ENCODE data around the gene UBE2N.
"Not testable (repeated sequence)": the region's sequence is repeated elsewhere in the genome, so short reads cannot be mapped to it uniquely, and the experiment has no call there.

The UBE2N gene

GRCh38 chr12:93443576-93443975 lies 1.8 kb upstream of the UBE2N start:
- DNase-seq (ENCODE audit: low spot score): no peak

DNA sequence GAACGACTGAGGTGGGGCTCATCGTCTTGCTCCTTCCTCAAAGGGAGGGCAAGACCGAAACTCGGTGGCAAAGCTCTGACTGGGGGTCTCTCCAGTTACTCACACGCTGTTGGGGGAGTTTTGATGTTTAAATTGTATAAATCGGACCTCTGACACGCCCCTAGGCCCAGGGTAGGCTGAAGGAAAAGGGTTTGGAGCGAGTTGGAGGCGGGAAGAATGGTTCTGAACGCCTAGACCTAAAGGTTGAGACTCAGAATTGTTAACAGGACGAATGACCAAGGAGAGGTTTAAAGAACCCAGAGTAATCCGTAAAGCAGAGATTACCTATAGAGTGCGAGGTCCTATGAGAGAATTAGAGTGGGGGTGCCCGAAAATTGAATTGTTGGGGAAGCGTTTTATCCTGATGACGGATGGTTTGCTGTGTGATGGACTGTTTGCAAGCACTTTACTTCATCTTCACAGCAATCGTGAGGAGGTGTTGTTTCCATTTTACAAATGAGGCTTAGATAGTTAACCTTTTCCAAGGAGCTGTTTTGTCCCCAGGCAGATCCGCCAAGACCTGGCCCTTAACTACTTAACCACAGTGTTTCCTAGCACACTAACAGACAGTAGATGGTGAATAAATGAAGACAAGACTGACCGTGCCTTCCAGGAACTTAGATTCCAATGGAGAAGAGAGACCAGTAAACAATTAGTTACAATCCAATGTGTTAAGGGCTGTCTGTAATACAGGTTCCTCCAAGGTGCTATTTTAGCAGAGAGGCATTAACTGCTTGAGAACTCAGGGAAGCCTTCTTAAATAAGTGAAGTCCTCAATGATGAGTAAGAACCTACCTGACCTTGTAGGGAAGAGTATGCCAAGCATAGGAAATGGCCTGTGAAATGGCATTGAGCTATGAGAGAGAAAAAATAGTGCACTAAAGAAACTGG lies 929 bp upstream of the UBE2N start:
- peak; percentile 23 for DNase-seq (ENCODE audit: low spot score)

DNA sequence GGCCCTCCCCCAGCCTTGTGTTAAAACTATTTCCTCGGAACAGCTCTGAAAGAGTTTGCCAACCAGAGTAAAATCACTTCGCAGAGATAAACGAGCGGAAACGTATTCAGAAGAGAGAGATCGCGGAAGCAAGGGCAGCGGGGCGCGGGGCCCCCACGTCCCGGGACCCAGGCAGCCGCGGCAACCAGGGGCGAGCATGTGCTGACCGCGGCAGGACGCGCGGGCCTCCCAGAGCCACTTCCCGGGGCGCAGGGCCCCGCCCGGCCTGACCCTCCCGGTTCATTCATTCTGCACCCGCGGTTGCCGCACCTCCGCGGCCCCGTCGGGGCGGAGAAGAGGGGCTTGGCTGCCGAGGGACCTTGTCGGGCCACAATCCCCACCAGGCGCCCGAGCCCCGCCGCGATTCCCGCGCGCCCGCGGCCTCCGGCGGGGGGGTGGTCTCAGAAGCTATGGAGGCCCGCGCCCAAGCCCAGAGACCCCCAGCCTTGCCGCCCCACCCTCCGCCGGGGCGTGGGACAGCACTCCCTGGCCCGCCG lies 598 bp downstream of the UBE2N start:
- DNase-seq (ENCODE audit: low spot score): peak; percentile 32

- DNase-seq (ENCODE audit: low spot score): peak; percentile 73
These were observed 1.5 kb downstream of the UBE2N start for GRCh38 chr12:93440043-93440835.

DNA sequence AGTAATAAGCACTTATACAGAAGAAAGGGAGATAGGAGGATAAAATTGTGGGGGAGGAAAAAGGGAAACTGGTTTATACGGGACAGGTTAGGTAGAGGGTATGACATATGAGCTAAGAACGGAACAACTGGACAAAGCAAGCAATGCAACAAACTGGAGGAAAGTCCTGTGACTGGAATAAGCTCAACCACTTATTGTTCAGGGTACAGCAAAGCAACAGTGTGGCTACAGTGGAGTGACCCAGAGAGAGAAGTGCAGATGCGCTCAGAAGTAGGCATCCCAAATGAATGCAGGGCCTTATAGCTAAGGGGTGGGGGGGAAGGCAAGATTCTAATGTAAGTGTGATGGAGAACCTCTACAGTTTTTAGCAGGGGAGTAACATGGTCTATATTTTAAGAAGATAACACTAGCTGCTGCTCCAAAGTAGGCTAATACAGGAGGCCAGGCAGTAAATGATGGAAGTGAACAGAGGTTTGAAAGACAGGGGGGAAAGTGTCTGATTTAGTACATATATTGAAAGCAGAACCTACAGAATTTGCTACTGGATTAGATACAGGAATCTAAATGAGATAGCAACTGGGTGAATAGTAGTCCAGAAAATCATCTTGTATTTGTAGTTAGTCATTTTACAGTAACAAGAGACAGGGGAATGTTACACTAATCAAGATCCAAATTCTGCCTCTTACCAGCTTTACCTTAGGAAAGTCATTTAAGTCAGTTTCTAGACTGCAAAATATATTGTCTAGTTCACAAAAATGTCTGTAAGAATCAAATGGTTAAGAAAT lies 3.3 kb downstream of the UBE2N start:
- DNase-seq (ENCODE audit: low spot score): no peak

DNA sequence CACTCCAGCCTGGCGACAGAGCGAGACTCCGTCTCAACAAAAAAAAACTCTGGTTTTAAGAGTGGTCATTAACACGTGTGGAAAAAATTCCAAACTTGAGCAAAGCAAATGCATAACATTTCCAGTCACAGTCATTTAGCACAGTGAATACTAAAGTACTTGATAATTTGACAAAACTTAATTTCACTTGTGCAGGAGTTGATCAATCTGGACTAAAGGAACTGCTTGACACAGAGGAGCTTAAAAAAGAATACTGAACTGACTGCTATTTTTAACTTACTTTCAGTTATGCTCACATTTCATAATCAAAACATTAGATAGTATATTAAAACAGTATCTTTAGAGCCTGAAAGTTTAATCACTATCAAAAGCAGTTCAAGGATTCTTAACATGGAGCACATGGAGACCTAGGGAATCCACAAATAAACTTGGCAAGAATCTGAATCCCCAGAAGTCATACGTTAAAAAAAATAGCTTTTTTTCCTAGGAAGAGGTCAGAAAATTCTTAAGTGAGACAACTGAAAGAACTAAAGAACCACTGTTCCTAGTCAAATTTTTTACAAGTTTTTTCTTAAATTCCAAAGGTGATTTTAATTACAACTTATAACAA lies 7.4 kb downstream of the UBE2N start:
- DNase-seq (ENCODE audit: low spot score): no peak

GRCh38 chr12:93432031-93432430 lies 9.7 kb downstream of the UBE2N start:
- DNase-seq (ENCODE audit: low spot score): not testable (repeated sequence)

DNA sequence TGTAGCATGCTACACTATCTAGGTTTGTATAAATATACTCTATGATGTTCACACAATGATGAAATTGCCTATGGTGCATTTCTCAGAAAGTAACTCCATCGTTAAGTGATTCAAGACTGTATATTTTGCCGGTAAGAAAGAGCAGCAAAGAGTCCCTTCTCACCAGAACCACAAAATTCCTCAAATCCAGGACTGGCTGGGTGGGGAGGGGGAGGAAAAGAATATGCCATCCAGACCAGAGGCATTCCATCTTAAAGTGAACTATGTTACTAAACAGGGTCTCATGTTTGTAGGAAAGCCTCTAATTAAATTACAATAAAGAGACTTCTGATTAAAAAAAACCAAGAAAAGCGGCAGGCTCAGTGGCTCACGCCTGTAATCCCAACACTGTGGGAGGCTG lies 11.5 kb downstream of the UBE2N start:
- DNase-seq (ENCODE audit: low spot score): no peak

DNA sequence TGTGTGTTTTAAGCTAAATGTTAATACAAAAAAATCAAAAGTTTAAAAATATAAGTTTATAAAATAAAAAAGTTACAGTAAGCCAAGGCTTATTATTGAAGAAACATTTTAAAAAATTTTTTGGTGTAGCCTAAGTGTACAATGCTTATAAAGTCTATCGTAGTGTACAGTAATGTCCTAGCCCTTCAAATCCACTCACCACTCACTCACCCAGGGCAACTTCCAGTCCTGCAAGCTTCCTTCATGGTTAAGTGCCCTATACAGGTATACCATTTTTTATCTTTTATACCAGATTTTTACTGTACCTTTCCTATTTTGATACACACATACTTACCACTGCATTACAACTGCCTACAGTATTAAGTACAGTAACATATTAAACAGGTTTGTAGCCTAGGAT lies 11.9 kb downstream of the UBE2N start:
- no peak for DNase-seq (ENCODE audit: low spot score)

DNA sequence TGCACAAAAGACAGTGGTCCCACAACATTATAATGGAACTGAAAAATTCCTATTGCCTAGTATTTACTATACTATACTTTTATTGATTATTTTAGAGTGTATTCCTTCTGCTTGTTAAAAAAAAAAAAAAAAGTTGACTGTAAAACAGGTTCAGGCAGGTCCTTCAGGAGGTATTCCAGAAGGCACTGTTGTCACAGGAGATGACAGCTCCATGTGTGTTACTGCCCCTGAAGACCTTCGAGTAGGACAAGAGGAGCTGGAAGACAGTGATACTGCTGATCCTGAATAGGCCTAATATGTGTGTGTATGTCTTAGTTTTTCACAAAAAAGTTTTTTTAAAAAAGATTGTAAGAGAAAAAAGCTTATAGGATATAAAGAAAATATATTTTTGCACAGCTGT lies 12.3 kb downstream of the UBE2N start:
- no peak for DNase-seq (ENCODE audit: low spot score)

DNA sequence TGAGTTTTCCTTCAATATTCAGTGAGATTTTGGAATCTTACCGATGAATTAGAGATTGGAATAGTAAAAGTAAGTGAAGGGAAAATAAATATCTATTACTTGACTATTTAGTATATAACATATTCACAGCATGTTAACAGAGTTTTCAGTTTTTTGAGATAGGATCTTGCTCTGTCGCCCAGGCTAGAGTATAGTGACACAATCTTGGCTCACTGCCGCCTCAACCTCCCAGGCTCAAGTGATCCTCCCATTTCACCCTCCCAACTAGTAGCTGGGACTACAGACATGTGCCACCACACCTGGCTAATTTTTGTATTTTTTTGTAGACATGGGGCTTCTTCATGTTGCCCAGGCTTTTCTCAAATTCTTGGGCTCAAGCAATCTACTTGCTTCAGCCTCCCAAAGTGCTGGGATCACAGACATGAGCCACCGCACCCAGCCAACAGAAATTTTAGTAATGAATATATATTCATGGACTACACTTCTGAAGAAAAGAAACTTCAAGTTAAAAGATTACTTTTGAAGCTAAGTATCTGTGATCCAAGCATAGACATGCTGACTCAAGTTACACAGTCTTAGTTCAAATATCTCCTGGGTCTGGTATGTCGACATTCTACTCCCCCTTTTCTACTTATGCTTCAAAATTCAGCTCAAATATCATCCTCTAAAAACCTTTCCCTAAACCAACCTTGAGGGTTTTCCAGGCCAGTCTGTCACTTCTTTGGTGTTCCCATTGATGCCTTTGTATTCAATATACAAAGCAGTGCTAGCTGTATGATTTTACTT lies 13.8 kb downstream of the UBE2N start:
- no peak for DNase-seq (ENCODE audit: low spot score)

- no peak for DNase-seq (ENCODE audit: low spot score)
These were observed 15.3 kb downstream of the UBE2N start for GRCh38 chr12:93426412-93426805.

DNA sequence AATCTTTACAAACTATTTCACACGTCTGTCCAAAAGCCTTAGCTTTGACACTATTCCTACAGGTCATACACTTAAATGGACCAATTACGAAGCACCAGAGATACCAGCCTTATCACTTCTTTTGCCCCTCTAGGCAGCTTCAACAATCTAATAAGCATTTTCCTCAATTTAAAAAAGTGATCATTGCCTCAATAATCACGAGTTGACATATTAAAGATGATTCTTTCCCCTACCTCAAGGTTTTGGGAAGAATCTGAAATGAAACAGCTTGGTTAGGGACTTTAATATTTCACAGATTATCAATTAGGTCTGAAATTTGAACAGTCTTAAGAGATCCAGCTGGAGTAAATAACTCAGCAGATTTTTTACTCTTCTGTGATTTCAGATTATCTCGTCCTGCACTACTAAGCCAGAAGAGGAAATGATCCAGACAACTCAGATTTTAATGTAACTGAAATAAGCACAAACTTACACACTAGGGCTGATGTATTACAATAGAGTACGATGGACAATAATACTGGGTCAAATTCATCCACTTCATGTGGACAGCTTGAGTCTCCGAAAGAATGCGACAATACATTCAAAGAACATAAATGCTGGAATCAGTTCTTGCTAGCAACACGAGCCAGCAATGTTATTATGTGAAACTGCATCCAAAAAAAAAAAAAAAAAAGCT lies 15.9 kb downstream of the UBE2N start:
- no peak for DNase-seq (ENCODE audit: low spot score)

DNA sequence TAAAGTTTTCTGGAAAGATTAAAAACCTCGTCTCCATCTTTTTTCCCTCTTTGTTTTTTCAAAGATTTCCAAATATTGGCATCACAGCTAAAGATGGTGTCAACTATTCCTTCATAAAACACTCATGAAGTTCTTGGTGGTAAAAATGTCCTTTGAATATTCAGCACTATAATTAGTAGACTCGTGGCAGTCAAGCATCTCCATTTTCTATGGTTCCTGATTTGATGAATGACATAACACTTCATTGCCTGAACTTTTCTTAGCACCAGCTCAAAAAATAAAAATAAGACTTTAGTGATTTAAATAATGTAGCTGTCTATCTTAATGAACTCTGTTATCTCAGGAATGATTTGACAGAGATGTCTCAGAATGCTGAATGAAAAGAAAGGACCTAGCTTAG lies 19.7 kb downstream of the UBE2N start:
- DNase-seq (ENCODE audit: low spot score): no peak

DNA sequence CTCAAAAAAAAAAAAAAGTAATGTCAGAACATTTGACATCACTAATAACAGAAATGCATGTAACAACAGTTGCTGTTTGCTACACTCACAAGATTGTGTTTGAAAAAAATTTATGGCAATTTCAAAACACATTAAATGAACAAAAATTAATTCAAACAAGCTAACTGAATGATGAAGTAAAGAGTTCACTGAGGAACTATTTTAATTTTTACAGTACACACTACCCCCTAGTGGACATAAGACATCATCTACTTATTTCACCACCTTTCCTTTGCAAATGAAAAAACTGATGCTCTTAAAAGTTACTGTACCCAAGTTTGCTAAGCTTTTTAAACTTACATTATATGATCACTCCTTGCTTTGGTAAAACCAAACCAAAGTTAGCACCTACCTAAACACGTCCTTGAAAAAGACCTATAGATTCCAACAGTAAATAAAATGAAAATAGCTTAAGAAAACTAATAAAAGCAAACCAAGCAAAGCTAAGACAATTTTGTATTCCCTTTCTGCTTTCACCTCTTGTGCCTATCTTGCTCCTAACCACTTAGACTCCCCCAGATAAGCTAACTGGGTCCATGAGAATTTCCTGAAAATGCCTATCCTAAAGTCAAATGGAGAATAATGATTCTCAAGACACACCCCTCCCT lies 22.2 kb downstream of the UBE2N start:
- peak; percentile 77 for DNase-seq (ENCODE audit: low spot score)

- DNase-seq (ENCODE audit: low spot score): no peak
These were observed 23.7 kb downstream of the UBE2N start for GRCh38 chr12:93417967-93418480.

- no peak for DNase-seq (ENCODE audit: low spot score)
These were observed 25.9 kb downstream of the UBE2N start for GRCh38 chr12:93415723-93416464.

DNA sequence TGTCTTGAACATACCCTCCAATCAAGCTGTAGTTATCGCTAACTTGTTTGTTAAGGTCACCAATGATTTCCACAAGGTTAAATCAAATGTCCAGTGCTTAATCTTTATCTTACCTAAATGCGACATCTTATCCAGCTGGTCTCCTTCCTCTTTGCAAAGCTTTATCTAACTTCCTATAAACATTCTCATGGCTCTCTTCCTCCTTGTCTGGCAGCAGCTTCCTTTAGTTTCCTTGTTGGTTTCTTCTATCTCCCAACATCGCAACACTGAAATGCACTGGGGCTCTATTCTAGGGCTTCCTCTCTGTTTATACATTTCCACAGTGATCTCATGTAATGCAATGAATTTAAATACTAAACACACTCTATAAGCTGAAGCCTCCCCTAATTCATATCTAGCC lies 28.7 kb downstream of the UBE2N start:
- DNase-seq (ENCODE audit: low spot score): no peak

GRCh38 chr12:93412396-93412795 lies 29.4 kb downstream of the UBE2N start:
- not testable (repeated sequence) for DNase-seq (ENCODE audit: low spot score)

All from RKO (cell line).